GM12892 (cell line): ENCODE data around the gene ERVFRD-1.

Experiments used
- POLR2A ChIP-seq: IDR thresholded peaks from 2 replicates; pipeline ENCODE4 v1.6.1; 2011; ENCODE audit warnings: low read depth, low read length, control low read depth
- POLR2AphosphoS5 ChIP-seq: IDR thresholded peaks from 2 replicates; pipeline ENCODE4 v1.6.1; 2011; ENCODE audit warnings: low read depth, low read length, control low read depth
- TAF1 ChIP-seq: IDR thresholded peaks from 2 replicates; pipeline ENCODE4 v1.6.1; 2011; ENCODE audit warnings: low read depth, mild to moderate bottlenecking, control low read depth, low read length, borderline replicate concordance

DNA sequence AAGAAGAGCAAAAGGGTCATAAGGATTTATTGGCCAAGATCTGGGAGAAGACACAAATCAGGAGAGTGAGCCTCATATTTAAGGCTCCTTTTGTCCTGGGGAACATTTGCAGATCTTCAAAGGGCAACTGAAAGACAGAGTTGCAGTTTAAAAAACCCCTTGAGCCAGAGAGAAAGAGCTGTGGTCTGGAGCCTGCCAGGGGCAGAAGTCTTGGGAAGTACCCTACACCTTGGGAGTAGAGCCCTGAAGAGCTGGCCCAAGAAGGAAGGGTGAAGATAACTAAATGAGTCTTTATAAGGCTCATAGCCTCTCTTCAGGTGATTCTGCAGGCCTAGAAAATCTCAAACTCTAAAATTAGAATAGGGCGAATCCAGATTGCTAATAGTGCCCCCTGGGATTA is 40.0 kb upstream of the ERVFRD-1 start:
- no peak for TF ChIP-seq POLR2A
- no peak for TF ChIP-seq POLR2AphosphoS5
- TF ChIP-seq TAF1, result no peak
